ENCODE measurements around the gene ETS1. TPM values are rescaled to one million over a fixed set of nuclear protein-coding genes. Genes with fewer than 3 reads are reported as not detected.
A peak's percentile ranks its signal among the peaks of the same experiment; 100 is the strongest.
"Not testable (repeated sequence)": the region's sequence is repeated elsewhere in the genome, so short reads cannot be mapped to it uniquely, and the experiment has no call there.

ETS1 gene
- total RNA-seq, 1 donor from 2014 or later: 37.1 TPM

DNA sequence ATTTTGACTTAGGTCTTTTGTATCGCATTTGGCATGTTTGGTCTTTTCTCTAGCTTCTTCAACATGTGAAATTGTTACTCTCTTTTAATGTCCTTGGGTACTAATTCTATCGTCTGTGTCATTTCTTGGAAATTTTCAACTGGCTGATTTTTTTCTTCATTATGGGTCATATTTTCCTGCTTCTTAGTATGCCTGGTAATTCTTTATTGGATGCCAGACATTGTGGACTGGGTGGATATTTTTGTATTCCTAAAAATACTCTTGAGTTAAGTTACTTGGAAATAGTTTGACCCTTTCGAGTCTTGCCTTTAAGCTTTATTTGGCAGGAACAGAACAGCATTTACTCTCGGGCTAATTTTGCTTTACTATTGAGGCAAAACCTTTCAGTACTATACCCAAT is 140.1 kb downstream of the ETS1 start:
- no peak overlapping the region for H3K9ac ChIP-seq (ENCODE audit: low read depth in 1 of 3, low read length in 3 of 3)
- H3K4me3 ChIP-seq (ENCODE audit: low read length in 3 of 3): no peak overlapping the region
- H3K9me3 ChIP-seq (ENCODE audit: control insufficient read depth in 3 of 3, low read length in 3 of 3): no peaks in the 10 kb centered on the region
- H3K27me3 ChIP-seq (ENCODE audit: control insufficient read depth in 3 of 3, insufficient read depth in 3 of 3, low read length in 3 of 3): no peaks in the 10 kb centered on the region
- peaks cover 4 to 11% (median 7%) of the 10 kb centered on the region in 3 donors for H3K4me1 ChIP-seq (ENCODE audit: control insufficient read depth in 3 of 3, insufficient read depth in 3 of 3, low read length in 3 of 3)
- no peaks in the 10 kb centered on the region for H3K36me3 ChIP-seq (ENCODE audit: control insufficient read depth in 3 of 3, insufficient read depth in 3 of 3, low read length in 3 of 3)
- no peak overlapping the region for H3K27ac ChIP-seq (ENCODE audit: low read depth, low read length)

DNA sequence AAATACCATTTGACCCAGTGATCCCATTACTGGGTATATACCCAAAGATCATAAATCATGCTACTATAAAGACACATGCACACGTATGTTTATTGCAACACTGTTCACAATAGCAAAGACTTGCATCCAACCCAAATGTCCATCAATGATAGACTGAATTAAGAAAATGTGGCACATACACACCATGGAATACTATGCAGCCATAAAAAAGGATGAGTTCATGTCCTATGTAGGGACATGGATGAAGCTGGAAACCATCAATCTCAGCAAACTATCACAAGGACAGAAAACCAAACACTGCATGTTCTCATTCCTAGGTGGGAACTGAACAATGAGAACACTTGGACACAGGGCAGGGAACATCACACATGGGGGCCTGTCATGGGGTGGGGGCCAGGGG is 141.4 kb downstream of the ETS1 start:
- not testable (repeated sequence) for H3K27ac ChIP-seq (ENCODE audit: low read depth, low read length); H3K9me3 ChIP-seq (ENCODE audit: control insufficient read depth in 3 of 3, low read length in 3 of 3)

DNA sequence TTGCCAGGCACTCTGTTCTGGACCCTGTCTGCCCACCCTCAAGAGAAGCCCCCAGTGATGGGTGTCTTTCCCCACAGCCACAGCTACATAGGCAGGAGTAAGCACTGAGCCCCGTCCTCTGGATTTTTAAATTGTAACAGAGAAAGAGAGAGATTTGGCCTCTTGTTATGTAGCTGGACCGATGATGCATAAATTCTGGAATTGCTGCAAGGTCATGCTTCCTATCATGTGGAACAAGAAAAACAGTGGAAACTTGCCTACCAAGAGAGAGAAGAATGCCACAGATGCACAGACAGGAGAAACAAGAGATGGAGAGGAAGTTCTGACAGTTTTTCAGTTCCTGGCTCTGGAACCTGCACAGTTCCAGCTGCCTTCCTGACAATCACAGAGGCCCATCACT is 150.2 kb downstream of the ETS1 start:
- Histone ChIP-seq H3K27ac (ENCODE audit: low read depth, low read length) (no peak overlapping the region), H3K9ac (ENCODE audit: low read depth in 1 of 3, low read length in 3 of 3) (no peak overlapping the region), H3K4me1 (ENCODE audit: control insufficient read depth in 3 of 3, insufficient read depth in 3 of 3, low read length in 3 of 3) (peaks cover 0 to 4% (median 0%) of the 10 kb centered on the region in 3 donors), H3K9me3 (ENCODE audit: control insufficient read depth in 3 of 3, low read length in 3 of 3) (no peaks in the 10 kb centered on the region), H3K36me3 (ENCODE audit: control insufficient read depth in 3 of 3, insufficient read depth in 3 of 3, low read length in 3 of 3) (no peaks in the 10 kb centered on the region), H3K27me3 (ENCODE audit: control insufficient read depth in 3 of 3, insufficient read depth in 3 of 3, low read length in 3 of 3) (no peaks in the 10 kb centered on the region), H3K4me3 (ENCODE audit: low read length in 3 of 3) (no peak overlapping the region)

More for the DNA sequence above, 141.4 kb downstream of the ETS1 start:
- not testable (repeated sequence) for H3K9ac ChIP-seq (ENCODE audit: low read depth in 1 of 3, low read length in 3 of 3); H3K4me3 ChIP-seq (ENCODE audit: low read length in 3 of 3); H3K36me3 ChIP-seq (ENCODE audit: control insufficient read depth in 3 of 3, insufficient read depth in 3 of 3, low read length in 3 of 3); H3K4me1 ChIP-seq (ENCODE audit: control insufficient read depth in 3 of 3, insufficient read depth in 3 of 3, low read length in 3 of 3); H3K27me3 ChIP-seq (ENCODE audit: control insufficient read depth in 3 of 3, insufficient read depth in 3 of 3, low read length in 3 of 3)

DNA sequence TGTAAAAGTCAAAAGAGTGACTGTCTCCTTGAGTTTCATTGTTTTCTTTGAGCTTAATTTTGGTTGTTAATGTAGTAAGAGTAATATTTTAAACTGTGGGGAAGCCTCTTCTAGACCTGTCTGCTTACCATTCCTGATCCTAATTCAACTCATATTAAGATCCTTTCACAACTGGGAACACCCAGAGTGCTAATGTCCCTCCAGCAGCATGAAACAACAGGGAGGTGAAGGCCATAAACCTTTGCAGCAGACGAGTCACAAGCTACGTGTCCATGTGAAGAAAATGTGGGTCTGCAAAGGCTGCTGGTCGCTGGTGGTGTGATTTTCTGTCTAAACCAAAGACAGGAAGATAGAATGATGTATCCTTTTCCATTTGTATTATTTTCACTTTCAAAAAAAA is 152.5 kb downstream of the ETS1 start:
- no peak overlapping the region for H3K27ac ChIP-seq (ENCODE audit: low read depth, low read length)
- no peak overlapping the region for H3K4me3 ChIP-seq (ENCODE audit: low read length in 3 of 3)

DNA sequence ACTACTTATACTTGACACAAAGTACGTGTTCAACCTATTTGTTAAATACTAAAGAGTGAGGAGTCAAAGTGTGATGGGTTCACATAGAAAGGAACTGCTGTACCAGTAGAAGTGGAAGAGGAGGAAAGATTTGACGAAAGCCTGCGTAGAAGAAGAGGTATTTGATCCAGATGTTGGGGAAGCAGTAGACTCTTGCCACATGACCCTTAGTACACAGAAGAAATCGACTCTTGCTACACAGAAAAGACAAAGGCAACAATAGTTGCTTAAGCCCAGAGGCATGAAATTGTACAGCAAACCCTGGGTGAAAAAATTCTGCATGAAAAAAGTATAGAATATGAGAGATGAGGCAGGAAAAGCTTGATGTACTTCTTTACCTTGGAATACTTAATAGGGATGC is 152.9 kb downstream of the ETS1 start:
- Histone ChIP-seq H3K27ac (ENCODE audit: low read depth, low read length) (no peak overlapping the region), H3K9ac (ENCODE audit: low read depth in 1 of 3, low read length in 3 of 3) (no peak overlapping the region), H3K9me3 (ENCODE audit: control insufficient read depth in 3 of 3, low read length in 3 of 3) (no peaks in the 10 kb centered on the region), H3K27me3 (ENCODE audit: control insufficient read depth in 3 of 3, insufficient read depth in 3 of 3, low read length in 3 of 3) (no peaks in the 10 kb centered on the region), H3K36me3 (ENCODE audit: control insufficient read depth in 3 of 3, insufficient read depth in 3 of 3, low read length in 3 of 3) (no peaks in the 10 kb centered on the region), H3K4me3 (ENCODE audit: low read length in 3 of 3) (no peak overlapping the region), H3K4me1 (ENCODE audit: control insufficient read depth in 3 of 3, insufficient read depth in 3 of 3, low read length in 3 of 3) (peaks cover 0 to 4% (median 0%) of the 10 kb centered on the region in 3 donors)

More for the DNA sequence above, 152.5 kb downstream of the ETS1 start:
- H3K9me3 ChIP-seq (ENCODE audit: control insufficient read depth in 3 of 3, low read length in 3 of 3): no peaks in the 10 kb centered on the region
- peaks cover 0 to 4% (median 0%) of the 10 kb centered on the region in 3 donors for H3K4me1 ChIP-seq (ENCODE audit: control insufficient read depth in 3 of 3, insufficient read depth in 3 of 3, low read length in 3 of 3)
- no peaks in the 10 kb centered on the region for H3K27me3 ChIP-seq (ENCODE audit: control insufficient read depth in 3 of 3, insufficient read depth in 3 of 3, low read length in 3 of 3)
- no peaks in the 10 kb centered on the region for H3K36me3 ChIP-seq (ENCODE audit: control insufficient read depth in 3 of 3, insufficient read depth in 3 of 3, low read length in 3 of 3)
- no peak overlapping the region for H3K9ac ChIP-seq (ENCODE audit: low read depth in 1 of 3, low read length in 3 of 3)

DNA sequence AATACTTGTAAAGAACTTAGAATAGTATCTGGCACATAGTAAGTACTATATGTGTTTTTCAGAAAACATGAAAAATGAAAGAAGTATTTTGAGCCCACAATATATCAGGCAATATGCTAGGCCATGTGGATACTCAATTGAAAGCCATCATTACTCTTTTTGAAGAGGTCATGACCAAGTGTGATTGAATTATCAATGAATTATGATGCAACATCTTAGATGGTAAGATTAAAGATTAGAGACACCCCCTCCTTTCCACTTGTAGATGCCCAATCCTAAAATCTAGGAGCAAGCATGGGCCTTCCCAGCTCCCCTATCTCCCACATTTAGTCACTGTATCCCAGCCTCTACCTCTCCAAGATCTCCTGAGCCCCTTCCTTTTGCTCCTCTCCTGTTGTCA is 154.4 kb downstream of the ETS1 start:
- Histone ChIP-seq H3K9ac (ENCODE audit: low read depth in 1 of 3, low read length in 3 of 3) (no peak overlapping the region), H3K36me3 (ENCODE audit: control insufficient read depth in 3 of 3, insufficient read depth in 3 of 3, low read length in 3 of 3) (no peaks in the 10 kb centered on the region), H3K27me3 (ENCODE audit: control insufficient read depth in 3 of 3, insufficient read depth in 3 of 3, low read length in 3 of 3) (no peaks in the 10 kb centered on the region), H3K4me3 (ENCODE audit: low read length in 3 of 3) (no peak overlapping the region), H3K9me3 (ENCODE audit: control insufficient read depth in 3 of 3, low read length in 3 of 3) (no peaks in the 10 kb centered on the region), H3K27ac (ENCODE audit: low read depth, low read length) (no peak overlapping the region), H3K4me1 (ENCODE audit: control insufficient read depth in 3 of 3, insufficient read depth in 3 of 3, low read length in 3 of 3) (peaks cover 0 to 4% (median 0%) of the 10 kb centered on the region in 3 donors)

DNA sequence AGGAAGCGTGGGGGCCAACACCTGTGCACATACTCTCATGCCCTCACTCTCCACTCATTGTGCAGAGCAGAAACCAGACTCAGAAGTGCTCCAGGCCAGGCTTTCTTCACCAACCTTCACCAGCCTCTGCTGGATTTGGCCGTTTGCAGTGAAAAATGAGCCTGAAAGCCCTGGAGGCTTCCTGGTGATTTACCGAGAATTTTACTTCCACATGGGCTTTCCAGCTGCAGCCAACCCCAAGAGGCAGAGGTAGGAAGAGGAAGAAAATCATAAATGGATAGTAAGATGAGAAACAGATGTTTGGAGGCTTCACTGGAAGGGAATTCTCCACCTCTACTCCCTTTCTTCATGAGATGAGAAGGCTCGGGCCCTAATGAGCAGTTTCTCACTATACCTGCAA is 155.4 kb downstream of the ETS1 start:
- no peaks in the 10 kb centered on the region for H3K36me3 ChIP-seq (ENCODE audit: control insufficient read depth in 3 of 3, insufficient read depth in 3 of 3, low read length in 3 of 3)
- no peak overlapping the region for H3K4me3 ChIP-seq (ENCODE audit: low read length in 3 of 3)

DNA sequence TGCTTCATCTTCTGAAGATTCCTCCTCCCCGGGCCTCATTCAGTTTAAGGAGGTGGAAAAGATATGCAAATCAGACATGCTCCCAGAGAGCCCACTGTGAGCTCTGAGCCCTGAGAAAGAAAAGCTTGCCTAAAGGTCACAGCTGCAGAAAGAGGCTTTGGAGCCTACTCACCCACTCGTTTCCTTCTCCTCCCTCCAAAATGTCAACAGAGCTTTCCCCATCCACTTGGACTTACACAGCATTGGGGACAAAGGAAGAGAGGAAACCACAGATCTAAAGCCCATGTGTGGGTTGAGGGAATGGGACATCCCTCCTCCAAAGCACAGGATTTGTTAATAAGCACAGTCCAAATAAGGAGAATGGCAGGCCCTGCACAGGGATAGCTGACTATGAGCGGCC is 158.4 kb downstream of the ETS1 start:
- Histone ChIP-seq H3K9me3 (ENCODE audit: control insufficient read depth in 3 of 3, low read length in 3 of 3) (no peaks in the 10 kb centered on the region), H3K36me3 (ENCODE audit: control insufficient read depth in 3 of 3, insufficient read depth in 3 of 3, low read length in 3 of 3) (no peaks in the 10 kb centered on the region), H3K4me1 (ENCODE audit: control insufficient read depth in 3 of 3, insufficient read depth in 3 of 3, low read length in 3 of 3) (peaks cover 13 to 14% (median 13%) of the 10 kb centered on the region in 3 donors), H3K27ac (ENCODE audit: low read depth, low read length) (no peak overlapping the region), H3K9ac (ENCODE audit: low read depth in 1 of 3, low read length in 3 of 3) (no peak overlapping the region), H3K4me3 (ENCODE audit: low read length in 3 of 3) (no peak overlapping the region), H3K27me3 (ENCODE audit: control insufficient read depth in 3 of 3, insufficient read depth in 3 of 3, low read length in 3 of 3) (no peaks in the 10 kb centered on the region)

More for the DNA sequence above, 155.4 kb downstream of the ETS1 start:
- H3K9ac ChIP-seq (ENCODE audit: low read depth in 1 of 3, low read length in 3 of 3): no peak overlapping the region
- no peaks in the 10 kb centered on the region for H3K27me3 ChIP-seq (ENCODE audit: control insufficient read depth in 3 of 3, insufficient read depth in 3 of 3, low read length in 3 of 3)
- H3K27ac ChIP-seq (ENCODE audit: low read depth, low read length): no peak overlapping the region
- no peaks in the 10 kb centered on the region for H3K9me3 ChIP-seq (ENCODE audit: control insufficient read depth in 3 of 3, low read length in 3 of 3)
- H3K4me1 ChIP-seq (ENCODE audit: control insufficient read depth in 3 of 3, insufficient read depth in 3 of 3, low read length in 3 of 3): no peaks in the 10 kb centered on the region

DNA sequence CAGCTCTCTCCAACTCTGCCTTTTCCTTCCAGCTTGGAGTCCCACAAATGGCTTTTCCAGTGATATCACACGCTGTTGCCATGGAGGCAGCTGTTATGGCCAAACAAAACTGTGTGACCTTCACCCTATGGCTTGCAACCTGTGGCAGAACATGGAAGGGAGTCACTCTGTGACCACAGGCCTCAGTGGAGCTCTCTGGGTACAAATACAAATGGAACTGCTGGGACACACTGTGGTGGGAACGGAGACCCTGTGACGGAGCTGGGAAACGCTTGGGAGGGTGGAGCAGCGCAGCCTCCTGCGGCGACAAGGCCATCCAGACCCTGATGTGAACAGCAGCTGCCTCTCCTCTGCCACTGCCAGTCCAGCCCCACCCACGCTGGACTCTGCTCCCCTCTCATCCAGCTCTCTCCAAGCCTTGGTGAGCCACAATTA is 162.5 kb downstream of the ETS1 start:
- H3K9me3 ChIP-seq (ENCODE audit: control insufficient read depth in 3 of 3, low read length in 3 of 3): no peaks in the 10 kb centered on the region
- no peaks in the 10 kb centered on the region for H3K27me3 ChIP-seq (ENCODE audit: control insufficient read depth in 3 of 3, insufficient read depth in 3 of 3, low read length in 3 of 3)
- H3K27ac ChIP-seq (ENCODE audit: low read depth, low read length): peak overlapping the region; percentile 63
- peak overlapping the region in 2 of 3 donors; percentile 40 to 57 for H3K9ac ChIP-seq (ENCODE audit: low read depth in 1 of 3, low read length in 3 of 3)
- no peaks in the 10 kb centered on the region for H3K36me3 ChIP-seq (ENCODE audit: control insufficient read depth in 3 of 3, insufficient read depth in 3 of 3, low read length in 3 of 3)
- peaks cover 23 to 38% (median 28%) of the 10 kb centered on the region in 3 donors for H3K4me1 ChIP-seq (ENCODE audit: control insufficient read depth in 3 of 3, insufficient read depth in 3 of 3, low read length in 3 of 3)
- H3K4me3 ChIP-seq (ENCODE audit: low read length in 3 of 3): peak overlapping the region in 2 of 3 donors; percentile 35 to 56

DNA sequence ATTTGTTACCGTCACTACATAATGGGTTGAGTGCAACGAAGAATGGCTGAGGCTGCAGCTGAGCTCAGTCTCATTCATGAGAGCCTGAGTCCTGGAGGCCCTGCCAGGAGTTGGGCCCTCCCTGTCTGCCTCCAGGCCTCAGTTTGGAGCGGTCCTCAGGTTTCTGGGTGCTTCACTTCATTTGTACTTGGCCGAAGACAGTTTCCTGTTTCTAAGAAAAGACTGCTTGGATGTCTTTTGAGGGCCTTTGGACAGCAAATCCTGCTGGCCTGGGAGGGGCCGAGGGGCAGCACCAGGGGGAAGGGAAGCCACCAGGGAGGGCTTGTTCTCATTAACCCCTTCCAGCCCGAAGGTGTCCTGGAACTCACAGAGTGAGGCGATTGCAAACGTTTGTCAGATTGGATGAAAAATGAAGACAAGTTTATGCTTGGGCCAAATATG is 163.1 kb downstream of the ETS1 start:
- Histone ChIP-seq H3K27me3 (ENCODE audit: control insufficient read depth in 3 of 3, insufficient read depth in 3 of 3, low read length in 3 of 3) (no peaks in the 10 kb centered on the region), H3K9ac (ENCODE audit: low read depth in 1 of 3, low read length in 3 of 3) (peak overlapping the region in 2 of 3 donors; percentile 25 to 40), H3K9me3 (ENCODE audit: control insufficient read depth in 3 of 3, low read length in 3 of 3) (no peaks in the 10 kb centered on the region), H3K4me1 (ENCODE audit: control insufficient read depth in 3 of 3, insufficient read depth in 3 of 3, low read length in 3 of 3) (peaks cover 23 to 40% (median 28%) of the 10 kb centered on the region in 3 donors), H3K27ac (ENCODE audit: low read depth, low read length) (peak overlapping the region; percentile 63), H3K4me3 (ENCODE audit: low read length in 3 of 3) (peak overlapping the region in 2 of 3 donors; percentile 35 to 56), H3K36me3 (ENCODE audit: control insufficient read depth in 3 of 3, insufficient read depth in 3 of 3, low read length in 3 of 3) (no peaks in the 10 kb centered on the region)
